Large intestine (tissue), 3 donors: ENCODE measurements around the gene CPLANE1. TPM values are rescaled to one million over a fixed set of nuclear protein-coding genes. Genes with fewer than 3 reads are reported as not detected.
A peak's percentile ranks its signal among the peaks of the same experiment; 100 is the strongest.

Experiments
- DNase-seq, 2 donors: peaks; one replicate each; pipeline versions ENCODE4 v3.0.0 to v3.0.0-alpha.2; 2013
- H3K27ac ChIP-seq: one replicate; pipeline ENCODE4 v1.5.1; 2013; ENCODE audit warnings: low read length
- H3K27me3 ChIP-seq: 2 replicates; pipeline ENCODE4 v1.6.1; 2013; ENCODE audit warnings: low read length; ENCODE audit not compliant: control insufficient read depth, insufficient read depth
- H3K36me3 ChIP-seq: 2 replicates; pipeline ENCODE4 v1.6.1; 2013; ENCODE audit warnings: low read length; ENCODE audit not compliant: control insufficient read depth, insufficient read depth
- H3K4me1 ChIP-seq: one replicate; pipeline ENCODE4 v1.6.1; 2013; ENCODE audit warnings: low read length; ENCODE audit not compliant: control insufficient read depth, insufficient read depth
- H3K4me3 ChIP-seq: one replicate; pipeline ENCODE4 v1.5.1; 2013; ENCODE audit warnings: low read length
- H3K9me3 ChIP-seq: one replicate; pipeline ENCODE4 v1.6.1; 2013; ENCODE audit warnings: mild to moderate bottlenecking, low read depth, low read length, moderate library complexity; ENCODE audit not compliant: control insufficient read depth
- WGBS: methylation state at CpG from one replicate; pipeline ENCODE4 v1.1.5; 2013; ENCODE audit warnings: low lambda C conversion rate; ENCODE audit not compliant: insufficient coverage; 5-methylcytosine and 5-hydroxymethylcytosine counted together
- polyA plus RNA-seq: library from polyadenylated mRNA; unstranded; fragments of 120-200 nt; gene quantifications from one replicate; pipeline ENCODE4 v1.2.1, GENCODE V29; 2013

Gene CPLANE1
- polyA plus RNA-seq, 1 donor = 11.7 TPM

GRCh38 chr5:37211661-37212060 lies 37.5 kb downstream of the CPLANE1 start:
- Histone ChIP-seq H3K4me1 (no peaks in the 10 kb centered on the region), H3K4me3 (no peak overlapping the region), H3K27ac (no peak overlapping the region), H3K9me3 (no peaks in the 10 kb centered on the region), H3K36me3 (peaks cover 31% of the 10 kb centered on the region), H3K27me3 (no peaks in the 10 kb centered on the region)
- WGBS = 100% methylated on average over 1 of the region's 10 CpGs
- DNase-seq = no peak

GRCh38 chr5:37208883-37209797 lies 40.0 kb downstream of the CPLANE1 start:
- H3K9me3 ChIP-seq = no peaks in the 10 kb centered on the region
- H3K4me3 ChIP-seq = no peak overlapping the region
- H3K27ac ChIP-seq = no peak overlapping the region
- H3K36me3 ChIP-seq = peaks cover 34% of the 10 kb centered on the region
- H3K27me3 ChIP-seq = no peaks in the 10 kb centered on the region
- no CpG with 5 or more reads among the region's 32 CpGs for WGBS
- peak in 1 of 2 donors; percentile 9 for DNase-seq
- no peaks in the 10 kb centered on the region for H3K4me1 ChIP-seq

- Histone ChIP-seq H3K9me3 (no peaks in the 10 kb centered on the region), H3K27me3 (no peaks in the 10 kb centered on the region), H3K4me3 (no peak overlapping the region), H3K4me1 (no peaks in the 10 kb centered on the region), H3K27ac (no peak overlapping the region), H3K36me3 (peaks cover 35% of the 10 kb centered on the region)
- no peak for DNase-seq
- WGBS = no CpG with 5 or more reads among the region's 3 CpGs
Observed at GRCh38 chr5:37207802-37208201, 41.4 kb downstream of the CPLANE1 start.

- H3K9me3 ChIP-seq = no peaks in the 10 kb centered on the region
- H3K4me3 ChIP-seq = no peak overlapping the region
- H3K4me1 ChIP-seq = no peaks in the 10 kb centered on the region
- H3K27me3 ChIP-seq = no peaks in the 10 kb centered on the region
- WGBS = 71% methylated on average over 1 of the region's 2 CpGs
- H3K27ac ChIP-seq = no peak overlapping the region
- no peak for DNase-seq
- peaks cover 29% of the 10 kb centered on the region for H3K36me3 ChIP-seq
Observed at GRCh38 chr5:37206736-37207135, 42.4 kb downstream of the CPLANE1 start.

- peaks cover 50% of the 10 kb centered on the region for H3K36me3 ChIP-seq
Observed at GRCh38 chr5:37198842-37199241, 50.3 kb downstream of the CPLANE1 start.

GRCh38 chr5:37198061-37198460 lies 51.1 kb downstream of the CPLANE1 start:
- Histone ChIP-seq H3K9me3 (no peaks in the 10 kb centered on the region), H3K27me3 (no peaks in the 10 kb centered on the region), H3K36me3 (peaks cover 47% of the 10 kb centered on the region), H3K27ac (no peak overlapping the region), H3K4me1 (no peaks in the 10 kb centered on the region), H3K4me3 (no peak overlapping the region)
- WGBS = no CpG with 5 or more reads among the region's 3 CpGs
- no peak for DNase-seq

More at GRCh38 chr5:37198842-37199241, 50.3 kb downstream of the CPLANE1 start:
- no peak for DNase-seq
- no peak overlapping the region for H3K4me3 ChIP-seq
- H3K27ac ChIP-seq = no peak overlapping the region
- no peaks in the 10 kb centered on the region for H3K4me1 ChIP-seq
- no peaks in the 10 kb centered on the region for H3K27me3 ChIP-seq
- no peaks in the 10 kb centered on the region for H3K9me3 ChIP-seq
- 100% methylated on average over 1 of the region's 2 CpGs for WGBS

- no peak for DNase-seq
- Histone ChIP-seq H3K4me3 (no peak overlapping the region), H3K9me3 (no peaks in the 10 kb centered on the region), H3K36me3 (peaks cover 47% of the 10 kb centered on the region), H3K27ac (no peak overlapping the region), H3K27me3 (no peaks in the 10 kb centered on the region), H3K4me1 (no peaks in the 10 kb centered on the region)
- WGBS = no CpG with 5 or more reads among the region's 3 CpGs
Observed at GRCh38 chr5:37197340-37198050, 51.7 kb downstream of the CPLANE1 start.

- Histone ChIP-seq H3K27me3 (no peaks in the 10 kb centered on the region), H3K36me3 (peaks cover 29% of the 10 kb centered on the region), H3K9me3 (no peaks in the 10 kb centered on the region), H3K4me3 (no peak overlapping the region), H3K27ac (no peak overlapping the region), H3K4me1 (no peaks in the 10 kb centered on the region)
- WGBS = 86% methylated on average over 2 of the region's 2 CpGs
- no peak for DNase-seq
Observed at GRCh38 chr5:37190592-37190991, 58.6 kb downstream of the CPLANE1 start.

- Histone ChIP-seq H3K4me3 (no peak overlapping the region), H3K4me1 (no peaks in the 10 kb centered on the region), H3K36me3 (peaks cover 30% of the 10 kb centered on the region), H3K9me3 (no peaks in the 10 kb centered on the region), H3K27me3 (no peaks in the 10 kb centered on the region), H3K27ac (no peak overlapping the region)
- no peak for DNase-seq
- WGBS = no CpG with 5 or more reads among the region's 4 CpGs
Observed at GRCh38 chr5:37189355-37189754, 59.8 kb downstream of the CPLANE1 start.

GRCh38 chr5:37187465-37187977 lies 61.7 kb downstream of the CPLANE1 start:
- Histone ChIP-seq H3K9me3 (no peaks in the 10 kb centered on the region), H3K4me3 (no peak overlapping the region), H3K36me3 (peaks cover 33% of the 10 kb centered on the region), H3K27me3 (no peaks in the 10 kb centered on the region), H3K4me1 (no peaks in the 10 kb centered on the region), H3K27ac (no peak overlapping the region)
- WGBS = 100% methylated on average over 2 of the region's 3 CpGs
- no peak for DNase-seq
